Tibial artery (tissue), 4 donors: ENCODE results near the gene BMI1.

Experiments
- DNase-seq, 2 donors: peaks; one replicate each; pipeline ENCODE4 v3.0.0-alpha.2; 2019
- H3K27ac ChIP-seq, 2 donors: fragments of 200-600 bp; sonication (generic) in 1 of 2; 1 replicate in 1 of 2; 2 replicates in 1 of 2; pipeline ENCODE4 v1.5.1; 2018 to 2019; ENCODE audit warnings: mild to moderate bottlenecking in 1 of 2
- H3K27me3 ChIP-seq, 2 donors: fragments of 200-600 bp; sonication (generic) in 1 of 2; one replicate each; pipeline versions ENCODE4 v1.5.1 to v1.6.0; 2016 to 2019
- H3K36me3 ChIP-seq, 3 donors: fragments of 200-600 bp; sonication (generic) in 2 of 3; one replicate each; pipeline ENCODE4 v1.5.1; 2016 to 2019; ENCODE audit warnings: mild to moderate bottlenecking in 2 of 3
- H3K4me1 ChIP-seq, 4 donors: fragments of 200-600 bp; sonication (generic) in 2 of 4; 1 replicate in 3 of 4; 2 replicates in 1 of 4; pipeline ENCODE4 v1.5.1; 2016 to 2019
- H3K4me3 ChIP-seq, 2 donors: fragments of 200-600 bp; sonication (generic) in 1 of 2; 1 replicate in 1 of 2; 2 replicates in 1 of 2; pipeline ENCODE4 v1.5.1; 2018 to 2019; ENCODE audit warnings: mild to moderate bottlenecking in 2 of 2
- H3K9me3 ChIP-seq, 3 donors: fragments of 200-600 bp; sonication (generic) in 1 of 3; one replicate each; pipeline ENCODE4 v1.5.1; 2016 to 2019
- intact Hi-C: fragments of 100-400 bp; cut with DNase I; formaldehyde crosslinking; loops from one replicate; pipeline ENCODE4 v1.15.0; 2023; ENCODE audit warnings: low total_unique reads
- TF ChIP-seq, protein P1 (sequence below), 2 experiments: fragments of 200-600 bp in 1 of 2; fragments of 450-650 bp in 1 of 2; IDR thresholded peaks; one replicate each; pipeline ENCODE4 v1.5.1; 2017 to 2019; ENCODE audit warnings: antibody characterized with exemption in 2 of 2, mild to moderate bottlenecking in 1 of 2, moderate library complexity in 1 of 2

BMI1 gene

DNA sequence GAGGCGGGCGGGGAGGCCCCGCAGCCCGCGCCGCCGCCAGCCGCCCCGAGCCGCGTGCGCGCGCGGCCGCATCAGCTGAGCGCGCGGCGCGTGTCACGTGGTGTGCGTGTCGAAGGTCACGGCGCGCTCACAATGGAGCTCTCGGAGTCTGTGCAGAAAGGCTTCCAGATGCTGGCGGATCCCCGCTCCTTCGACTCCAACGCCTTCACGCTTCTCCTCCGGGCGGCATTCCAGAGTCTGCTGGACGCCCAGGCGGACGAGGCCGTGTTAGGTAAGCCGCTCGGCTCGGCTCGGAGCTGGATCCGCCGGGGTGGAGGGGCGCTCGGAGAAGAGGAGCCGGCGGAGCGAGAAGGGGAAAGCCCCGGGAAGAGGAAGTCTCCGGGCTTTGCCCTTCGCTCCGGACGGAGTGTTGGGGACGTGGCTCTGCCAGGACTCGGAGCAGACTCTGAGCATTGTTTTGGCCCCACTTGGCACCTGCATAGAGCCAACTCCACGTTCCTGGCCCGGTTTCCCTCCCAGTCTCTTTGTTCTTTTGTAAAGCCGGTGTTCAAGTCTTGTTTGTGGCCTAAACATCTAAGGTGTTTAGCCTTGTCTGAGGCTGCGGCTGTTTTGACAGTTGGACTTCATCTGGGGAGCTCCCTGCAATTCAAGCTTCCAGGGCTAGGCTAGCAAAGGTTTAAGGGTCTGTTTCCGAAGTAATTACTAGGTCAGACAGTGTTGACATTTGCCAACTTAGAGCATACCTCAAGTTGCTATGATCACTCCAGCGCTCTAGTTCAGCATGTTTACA lies 4.4 kb upstream of the BMI1 start, which contains the start of gene COMMD3:
Gene COMMD3 (plus strand): TSS at position 103 of the 790 bp plus-strand sequence. CDS start 30 bp downstream, at position 133.
- Histone ChIP-seq H3K4me3 (peak within 1 kb of the TSS; percentile 76 to 90), H3K9me3 (no peaks in the 10 kb centered on the region), H3K36me3 (no peaks in the 10 kb centered on the region), H3K4me1 (peaks cover 0 to 31% (median 10%) of the 10 kb centered on the region in 4 donors), H3K27ac (peak within 1 kb of the TSS; percentile 93 to 96), H3K27me3 (no peaks in the 10 kb centered on the region)
- TF ChIP-seq, protein P1, sequence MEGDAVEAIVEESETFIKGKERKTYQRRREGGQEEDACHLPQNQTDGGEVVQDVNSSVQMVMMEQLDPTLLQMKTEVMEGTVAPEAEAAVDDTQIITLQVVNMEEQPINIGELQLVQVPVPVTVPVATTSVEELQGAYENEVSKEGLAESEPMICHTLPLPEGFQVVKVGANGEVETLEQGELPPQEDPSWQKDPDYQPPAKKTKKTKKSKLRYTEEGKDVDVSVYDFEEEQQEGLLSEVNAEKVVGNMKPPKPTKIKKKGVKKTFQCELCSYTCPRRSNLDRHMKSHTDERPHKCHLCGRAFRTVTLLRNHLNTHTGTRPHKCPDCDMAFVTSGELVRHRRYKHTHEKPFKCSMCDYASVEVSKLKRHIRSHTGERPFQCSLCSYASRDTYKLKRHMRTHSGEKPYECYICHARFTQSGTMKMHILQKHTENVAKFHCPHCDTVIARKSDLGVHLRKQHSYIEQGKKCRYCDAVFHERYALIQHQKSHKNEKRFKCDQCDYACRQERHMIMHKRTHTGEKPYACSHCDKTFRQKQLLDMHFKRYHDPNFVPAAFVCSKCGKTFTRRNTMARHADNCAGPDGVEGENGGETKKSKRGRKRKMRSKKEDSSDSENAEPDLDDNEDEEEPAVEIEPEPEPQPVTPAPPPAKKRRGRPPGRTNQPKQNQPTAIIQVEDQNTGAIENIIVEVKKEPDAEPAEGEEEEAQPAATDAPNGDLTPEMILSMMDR (IDR thresholded peaks at IDR 0.05) = no peak
- intact Hi-C loops = loop anchor here (5.0 kb wide), 1 partner anchor 64 kb away; no protein-coding TSS in a partner anchor
- peak; percentile 85 to 93 for DNase-seq

DNA sequence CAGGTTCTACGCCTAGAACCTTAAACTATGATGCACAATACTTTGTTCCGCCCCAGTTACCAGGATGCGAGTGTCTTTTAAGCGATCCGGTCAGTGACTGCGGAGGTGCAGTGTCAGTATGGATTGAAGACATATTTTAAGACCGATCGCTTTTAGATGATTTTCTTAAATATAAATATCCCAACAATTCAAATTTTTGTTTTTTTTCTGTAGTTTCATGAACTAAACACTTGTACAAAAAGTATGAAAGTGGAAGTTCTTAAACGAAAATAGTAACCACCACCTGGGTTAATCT lies 3.9 kb upstream of the BMI1 start:
- peaks cover 0 to 31% (median 10%) of the 10 kb centered on the region in 4 donors for H3K4me1 ChIP-seq
- H3K27ac ChIP-seq = peak overlapping the region; percentile 93 to 96
- TF ChIP-seq, protein P1 (IDR thresholded peaks at IDR 0.05) = no peak
- H3K4me3 ChIP-seq = peak overlapping the region; percentile 76 to 90
- H3K9me3 ChIP-seq = no peaks in the 10 kb centered on the region
- intact Hi-C loops = loop anchor here (5.0 kb wide), 1 partner anchor 65 kb away; no protein-coding TSS in a partner anchor
- no peaks in the 10 kb centered on the region for H3K36me3 ChIP-seq
- no peak for DNase-seq
- H3K27me3 ChIP-seq = no peaks in the 10 kb centered on the region

DNA sequence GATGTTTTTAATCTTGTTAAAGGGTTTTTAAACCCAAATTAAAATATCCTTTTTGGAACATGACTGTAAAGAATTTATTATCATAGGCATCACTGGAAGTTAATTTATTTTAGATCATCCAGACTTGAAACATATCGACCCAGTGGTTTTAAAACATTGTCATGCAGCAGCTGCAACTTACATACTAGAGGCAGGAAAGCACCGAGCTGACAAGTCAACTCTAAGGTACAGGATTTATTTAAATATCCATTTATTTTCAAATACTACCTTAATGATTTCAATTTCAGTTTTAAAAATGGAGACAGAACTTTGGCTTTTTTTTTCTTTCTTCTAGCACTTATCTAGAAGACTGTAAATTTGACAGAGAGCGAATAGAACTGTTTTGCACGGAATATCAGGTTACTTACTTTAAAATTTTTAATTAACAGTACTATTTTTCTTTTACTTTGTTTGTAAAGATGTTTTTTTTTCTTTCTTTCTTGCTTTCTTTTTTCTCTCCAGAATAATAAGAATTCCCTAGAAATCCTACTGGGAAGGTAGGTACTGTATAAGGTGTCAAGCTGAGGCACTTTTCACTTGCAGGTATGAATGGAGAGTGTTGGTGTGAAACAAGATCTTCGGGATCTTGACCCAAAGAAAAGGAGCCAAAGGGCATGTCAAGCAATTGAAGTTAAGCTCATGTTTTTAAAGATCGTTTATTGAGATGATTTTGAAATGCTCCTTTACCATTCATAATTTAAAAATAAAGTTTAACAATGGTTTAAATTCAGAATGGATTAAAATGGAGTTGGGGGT lies 2.9 kb upstream of the BMI1 start:
- no peak overlapping the region for H3K4me3 ChIP-seq
- TF ChIP-seq, protein P1 (IDR thresholded peaks at IDR 0.05) = no peak
- peaks cover 0 to 40% (median 14%) of the 10 kb centered on the region in 4 donors for H3K4me1 ChIP-seq
- peak overlapping the region in 1 of 2 donors; percentile 93 for H3K27ac ChIP-seq
- no peaks in the 10 kb centered on the region for H3K9me3 ChIP-seq
- H3K27me3 ChIP-seq = no peaks in the 10 kb centered on the region
- no peak for DNase-seq
- H3K36me3 ChIP-seq = no peaks in the 10 kb centered on the region
- intact Hi-C loops = loop anchor here (5.0 kb wide), 1 partner anchor 66 kb away; no protein-coding TSS in a partner anchor

DNA sequence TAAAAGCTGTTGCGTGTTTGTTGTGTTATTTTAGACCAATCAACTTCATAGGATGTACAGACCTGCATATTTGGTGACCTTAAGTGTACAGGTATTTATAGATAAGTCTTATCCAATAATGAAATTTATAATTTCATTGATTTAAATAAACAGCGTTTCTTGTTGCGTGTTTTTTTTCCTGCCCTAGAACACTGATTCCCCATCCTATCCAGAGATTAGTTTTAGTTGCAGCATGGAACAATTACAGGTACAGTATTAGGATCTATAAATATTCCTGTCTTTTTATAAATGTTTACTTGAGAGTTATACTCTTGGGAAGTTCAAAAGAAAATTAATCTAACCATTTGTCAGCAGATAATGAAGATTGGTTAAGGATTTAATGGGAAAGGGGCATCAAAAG lies 2.1 kb upstream of the BMI1 start:
- Histone ChIP-seq H3K36me3 (no peaks in the 10 kb centered on the region), H3K27ac (no peak overlapping the region), H3K4me1 (peaks cover 0 to 48% (median 21%) of the 10 kb centered on the region in 4 donors), H3K27me3 (no peaks in the 10 kb centered on the region), H3K9me3 (no peaks in the 10 kb centered on the region), H3K4me3 (no peak overlapping the region)
- TF ChIP-seq, protein P1 (IDR thresholded peaks at IDR 0.05) = no peak
- intact Hi-C loops = loop anchor here (5.0 kb wide), 1 partner anchor 66 kb away; no protein-coding TSS in a partner anchor
- DNase-seq = no peak

DNA sequence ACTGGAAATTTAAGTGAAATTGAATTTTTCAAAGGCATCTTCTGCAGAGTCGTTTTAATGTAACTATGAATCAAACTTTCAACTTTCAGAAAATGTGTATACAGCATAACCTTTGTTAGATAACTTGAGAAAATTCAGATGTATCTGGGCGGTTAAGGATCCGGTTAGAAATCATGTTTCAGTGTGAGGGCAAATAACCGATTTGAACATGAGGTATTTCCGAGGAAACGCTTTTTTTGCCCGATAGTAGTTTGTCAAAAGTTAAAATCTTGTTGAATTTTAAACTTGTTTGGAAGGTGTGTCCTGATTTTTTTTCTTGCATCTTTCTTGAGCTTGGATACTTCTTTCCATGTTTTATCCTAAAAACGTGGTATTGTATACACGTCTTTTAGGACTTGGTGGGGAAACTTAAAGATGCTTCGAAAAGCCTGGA lies 1.3 kb upstream of the BMI1 start:
- no peak for DNase-seq
- intact Hi-C loops = loop anchor here (5.0 kb wide), 1 partner anchor 67 kb away; no protein-coding TSS in a partner anchor
- Histone ChIP-seq H3K36me3 (no peaks in the 10 kb centered on the region), H3K4me1 (peaks cover 0 to 54% (median 29%) of the 10 kb centered on the region in 4 donors), H3K4me3 (peak overlapping the region; percentile 94 to 97), H3K9me3 (no peaks in the 10 kb centered on the region), H3K27me3 (peaks cover 0 to 4% of the 10 kb centered on the region in 2 donors), H3K27ac (peak overlapping the region; percentile 95 to 96)
- TF ChIP-seq, protein P1 (IDR thresholded peaks at IDR 0.05) = no peak
